ENCODE measurements around the gene APOD. TPM values are rescaled to one million over a fixed set of nuclear protein-coding genes. Genes with fewer than 3 reads are reported as not detected.

Gene APOD
- total and polyA plus RNA-seq, 2 of the 4 experiments (the other 2 are of a cell fraction), result 0.36 TPM; not detected in 1

DNA sequence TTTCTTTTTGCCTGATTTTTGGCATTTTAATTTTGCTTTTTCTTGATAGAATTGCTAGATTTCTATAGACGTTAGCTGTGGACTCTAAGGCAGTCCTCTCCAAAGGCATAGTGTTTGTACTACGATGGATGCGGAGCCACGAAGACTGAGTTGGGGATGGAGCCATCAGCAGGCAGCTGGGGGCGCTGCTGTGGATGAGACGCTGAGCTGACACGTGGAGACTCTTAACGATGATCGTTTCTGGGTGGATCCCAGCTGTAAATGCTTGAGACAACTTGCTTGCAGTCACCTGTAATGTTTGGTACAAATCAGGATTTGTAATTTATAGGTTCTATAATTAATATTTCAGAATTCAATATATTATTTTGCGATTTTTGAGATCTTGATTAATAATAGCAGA, 27.4 kb downstream of the APOD start:
- WGBS, 2 experiments (ENCODE audit: extremely low coverage in 2 of 2, insufficient read length in 1 of 2), result no CpG with 5 or more reads among the region's 10 CpGs
- H2BK120ac ChIP-seq (ENCODE audit: low read depth, low read length), result no peak overlapping the region
- intact Hi-C loops (cut with micrococcal nuclease), result no loop called here
- ChIA-PET POLR2A (ENCODE audit: unreplicated experiment) (no interaction called here), CTCF (interaction anchor here (0.9 kb wide), 1 partner anchor 19 kb away, joined by 3 read pairs; no protein-coding TSS in a partner anchor)
- H3K56ac ChIP-seq (ENCODE audit: extremely low read depth, insufficient read depth, low read length), result no peak overlapping the region
- H3K4me2 ChIP-seq (ENCODE audit: low read depth, low read length), result no peak overlapping the region
- no peak overlapping the region for H3K4ac ChIP-seq (ENCODE audit: low read depth, low read length)
- H2AK5ac ChIP-seq (ENCODE audit: low read depth, low read length), result no peak overlapping the region
- no peak overlapping the region for H3K23ac ChIP-seq (ENCODE audit: low read depth, low read length)
- H3K4me1 ChIP-seq (ENCODE audit: control insufficient read depth, insufficient read depth, low read length), result no peaks in the 10 kb centered on the region
- no peak overlapping the region for H2BK20ac ChIP-seq (ENCODE audit: low read depth, low read length)
- H4K20me1 ChIP-seq (ENCODE audit: insufficient read depth, low read length), result no peaks in the 10 kb centered on the region
- no peaks in the 10 kb centered on the region for H3K9me1 ChIP-seq (ENCODE audit: insufficient read depth, low read length)
- no peaks in the 10 kb centered on the region for H3K36me3 ChIP-seq (ENCODE audit: control insufficient read depth, insufficient read depth, low read length)
- in situ Hi-C loops (cut with MboI; ENCODE audit: low sequenced_read_pairs), result no loop called here
- no peak overlapping the region for H4K8ac ChIP-seq (ENCODE audit: low read depth in 2 of 2, low read length in 2 of 2)
- DNase-seq (no peak), ATAC-seq (ENCODE audit: low read depth) (no peak)
- no peak overlapping the region for H3K27ac ChIP-seq (ENCODE audit: insufficient read depth, low read length)
- H3K9me3 ChIP-seq (ENCODE audit: control insufficient read depth, insufficient read depth, low read length), result no peaks in the 10 kb centered on the region
- H2BK15ac ChIP-seq (ENCODE audit: low read depth, low read length), result no peak overlapping the region
- no peak for TF ChIP-seq BHLHE40 (IDR thresholded peaks at IDR 0.05; ENCODE audit: low read depth, low read length)
- TF ChIP-seq MAFK (IDR thresholded peaks at IDR 0.05; ENCODE audit: low read depth, low read length), result no peak
- no peak for TF ChIP-seq CEBPB (IDR thresholded peaks at IDR 0.05; ENCODE audit: low read depth, low read length)
- no peak for TF ChIP-seq NFE2L2 (IDR thresholded peaks at IDR 0.05; ENCODE audit: low read depth, low read length)
- TF ChIP-seq, protein P1, sequence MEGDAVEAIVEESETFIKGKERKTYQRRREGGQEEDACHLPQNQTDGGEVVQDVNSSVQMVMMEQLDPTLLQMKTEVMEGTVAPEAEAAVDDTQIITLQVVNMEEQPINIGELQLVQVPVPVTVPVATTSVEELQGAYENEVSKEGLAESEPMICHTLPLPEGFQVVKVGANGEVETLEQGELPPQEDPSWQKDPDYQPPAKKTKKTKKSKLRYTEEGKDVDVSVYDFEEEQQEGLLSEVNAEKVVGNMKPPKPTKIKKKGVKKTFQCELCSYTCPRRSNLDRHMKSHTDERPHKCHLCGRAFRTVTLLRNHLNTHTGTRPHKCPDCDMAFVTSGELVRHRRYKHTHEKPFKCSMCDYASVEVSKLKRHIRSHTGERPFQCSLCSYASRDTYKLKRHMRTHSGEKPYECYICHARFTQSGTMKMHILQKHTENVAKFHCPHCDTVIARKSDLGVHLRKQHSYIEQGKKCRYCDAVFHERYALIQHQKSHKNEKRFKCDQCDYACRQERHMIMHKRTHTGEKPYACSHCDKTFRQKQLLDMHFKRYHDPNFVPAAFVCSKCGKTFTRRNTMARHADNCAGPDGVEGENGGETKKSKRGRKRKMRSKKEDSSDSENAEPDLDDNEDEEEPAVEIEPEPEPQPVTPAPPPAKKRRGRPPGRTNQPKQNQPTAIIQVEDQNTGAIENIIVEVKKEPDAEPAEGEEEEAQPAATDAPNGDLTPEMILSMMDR (conservative IDR thresholded peaks at IDR 0.05; ENCODE audit: low read depth, low read length), result 0 out of 2 replicates have a peak, but pooled peaks have one; percentile 17
- TF ChIP-seq RFX5 (IDR thresholded peaks at IDR 0.05; ENCODE audit: low read depth, low read length), result no peak
- no peak for TF ChIP-seq POLR2A (IDR thresholded peaks at IDR 0.05; ENCODE audit: low read depth, low read length)
- H2AK9ac ChIP-seq (replicated peaks; ENCODE audit: low read depth, low read length, poor library complexity), result no peak overlapping the region
- dilution Hi-C loops (cut with HindIII; ENCODE audit: low sequenced_read_pairs, unreplicated experiment), result no loop called here
- H4K5ac ChIP-seq (ENCODE audit: low read depth, low read length), result no peak overlapping the region
- H2AFZ ChIP-seq (replicated peaks; ENCODE audit: low read length, poor library complexity), result no peak overlapping the region
- H3K4me3 ChIP-seq (ENCODE audit: insufficient read depth, low read depth, low read length), result no peak overlapping the region
- no peak overlapping the region for H2BK5ac ChIP-seq (ENCODE audit: low read depth, low read length, poor library complexity, severe bottlenecking)
- no peak overlapping the region for H3K14ac ChIP-seq (replicated peaks; ENCODE audit: low read depth, low read length)
- H3K79me1 ChIP-seq (ENCODE audit: low read depth in 1 of 2, low read length in 2 of 2), result no peaks in the 10 kb centered on the region
- H3K18ac ChIP-seq (ENCODE audit: low read depth, low read length), result no peak overlapping the region
- BruUV-seq (replicated peaks), result no TSS peak
- H3K9ac ChIP-seq (ENCODE audit: low read depth, low read length), result no peak overlapping the region
- H4K91ac ChIP-seq (ENCODE audit: insufficient read depth, low read depth, low read length), result no peak overlapping the region
- H3K27me3 ChIP-seq (ENCODE audit: control insufficient read depth, insufficient read depth, low read length), result peaks cover 29% of the 10 kb centered on the region

All from IMR-90 (cell line).